Psoas muscle (tissue), 8 donors: ENCODE measurements around the gene TLK1. TPM values are rescaled to one million over a fixed set of nuclear protein-coding genes. Genes with fewer than 3 reads are reported as not detected.

Experiments
- ATAC-seq, 4 donors: fragments of 200-7000 bp; cut with Tn5 transposase; one replicate each; pipeline ENCODE4 v1.9.1; 2020; ENCODE audit warnings: moderate library complexity in 3 of 4, mild to moderate bottlenecking in 2 of 4
- DNase-seq, 2 donors: peaks; one replicate each; pipeline ENCODE4 v3.0.0-alpha.2; 2020
- H3K27ac ChIP-seq: fragments of 200-600 bp; one replicate; pipeline ENCODE4 v1.8.0; 2022
- H3K27me3 ChIP-seq, 3 donors: fragments of 200-600 bp in 1 of 3; one replicate each; pipeline versions ENCODE4 v1.6.1 to v1.8.0; 2013 to 2022; ENCODE audit warnings: low read length in 2 of 3, mild to moderate bottlenecking in 2 of 3, moderate library complexity in 1 of 3; ENCODE audit not compliant: insufficient read depth in 3 of 3
- H3K36me3 ChIP-seq, 2 donors: fragments of 200-600 bp in 1 of 2; one replicate each; pipeline versions ENCODE4 v1.6.1 to v1.8.0; 2013 to 2022; ENCODE audit warnings: low read depth in 1 of 2, mild to moderate bottlenecking in 1 of 2, moderate library complexity in 1 of 2; ENCODE audit not compliant: insufficient read depth in 1 of 2
- H3K4me1 ChIP-seq: fragments of 200-600 bp; one replicate; pipeline ENCODE4 v1.8.0; 2022
- H3K4me3 ChIP-seq: fragments of 200-600 bp; one replicate; pipeline ENCODE4 v1.8.0; 2022; ENCODE audit warnings: mild to moderate bottlenecking
- H3K9me3 ChIP-seq: fragments of 200-600 bp; one replicate; pipeline ENCODE4 v1.8.0; 2022
- CTCF ChIP-seq: fragments of 200-600 bp; IDR thresholded peaks from one replicate; pipeline ENCODE4 v1.8.0; 2022; ENCODE audit warnings: antibody characterized with exemption
- WGBS, 3 donors: extraction: QIAGEN DNeasy Blood & Tissue Kit; methylation state at CpG; one replicate each; pipeline versions ENCODE4 v1.1.6 to v1.1.7; 2013; 5-methylcytosine and 5-hydroxymethylcytosine counted together
- intact Hi-C, 2 donors: fragments of 100-400 bp; cut with DNase I; formaldehyde crosslinking; loops; one replicate each; pipeline versions ENCODE4 v1.11.0 to v1.14.2; 2022
- polyA plus RNA-seq, 3 donors: library from polyadenylated mRNA; stranded (reverse); fragments of 200-250 nt; gene quantifications; one replicate each; pipeline ENCODE4 v1.2.3, GENCODE V29; 2013
- total RNA-seq, 4 donors: library from RNA; stranded (reverse); fragmentation: NEBNext Ultra II Directional in 2 of 4; extraction: Animal tissue kit (Norgen Biotek cat#: 25700) in 2 of 4; gene quantifications; one replicate each; pipeline versions ENCODE4 v1.2.1 to v1.2.4, GENCODE V29; 2021 to 2023
- donor health status: healthy with polysubstance abuse.
- donor health status: DM: no; HTN: no; CAD: no; lungs with moderate emphysema.
- donor health status: Bipolar disorder and iron deficiency.
- donor health status: healthy.
- donor health status: DM: yes; HTN: yes; CAD: no.
- donor health status: DM: no; HTN: no; CAD: no.
- donor health status: DM: no; HTN: no; CAD: no.
- donor health status: DM: yes; HTN: yes; CAD: no.

The TLK1 gene
- total and polyA plus RNA-seq, 7 donors = 4.4 to 22.2 (median 17.5) TPM

GRCh38 chr2:171205551-171205950 is 44.9 kb upstream of the TLK1 start:
- Histone ChIP-seq H3K27ac (no peak overlapping the region), H3K9me3 (no peaks in the 10 kb centered on the region), H3K4me3 (no peak overlapping the region), H3K4me1 (no peaks in the 10 kb centered on the region), H3K27me3 (no peaks in the 10 kb centered on the region), H3K36me3 (no peaks in the 10 kb centered on the region)
- DNase-seq = no peak
- no peak for ATAC-seq
- no peak for TF ChIP-seq CTCF
- intact Hi-C loops = no loop called here
- 84 to 89% (median 88%) methylated on average over 2 of the region's 2 CpGs for WGBS, 3 donors

- intact Hi-C loops = no loop called here
- Histone ChIP-seq H3K4me1 (no peaks in the 10 kb centered on the region), H3K36me3 (no peaks in the 10 kb centered on the region), H3K27ac (no peak overlapping the region), H3K9me3 (no peaks in the 10 kb centered on the region), H3K27me3 (no peaks in the 10 kb centered on the region), H3K4me3 (no peak overlapping the region)
- no peak for DNase-seq
- 84 to 93% (median 88%) methylated on average over 4 of the region's 4 CpGs for WGBS, 3 donors
- TF ChIP-seq CTCF = no peak
- no peak for ATAC-seq
Measured at GRCh38 chr2:171201767-171202166, 41.1 kb upstream of the TLK1 start.

GRCh38 chr2:171201271-171201670 is 40.6 kb upstream of the TLK1 start:
- Histone ChIP-seq H3K9me3 (no peaks in the 10 kb centered on the region), H3K27ac (no peak overlapping the region), H3K36me3 (no peaks in the 10 kb centered on the region), H3K4me1 (no peaks in the 10 kb centered on the region), H3K4me3 (no peak overlapping the region), H3K27me3 (no peaks in the 10 kb centered on the region)
- ATAC-seq (no peak), DNase-seq (no peak)
- intact Hi-C loops = no loop called here
- 81 to 85% (median 83%) methylated on average over 1 of the region's 1 CpG for WGBS, 3 donors
- TF ChIP-seq CTCF = no peak

GRCh38 chr2:171200469-171200868 is 39.8 kb upstream of the TLK1 start:
- Histone ChIP-seq H3K4me3 (no peak overlapping the region), H3K4me1 (no peaks in the 10 kb centered on the region), H3K36me3 (no peaks in the 10 kb centered on the region), H3K27me3 (no peaks in the 10 kb centered on the region), H3K27ac (no peak overlapping the region), H3K9me3 (no peaks in the 10 kb centered on the region)
- 93 to 100% (median 97%) methylated on average over 1 of the region's 1 CpG for WGBS, 3 donors
- ATAC-seq = no peak
- no peak for DNase-seq
- intact Hi-C loops = no loop called here
- no peak for TF ChIP-seq CTCF

- Histone ChIP-seq H3K36me3 (no peaks in the 10 kb centered on the region), H3K27me3 (no peaks in the 10 kb centered on the region), H3K4me3 (no peak overlapping the region), H3K9me3 (no peaks in the 10 kb centered on the region), H3K27ac (no peak overlapping the region), H3K4me1 (no peaks in the 10 kb centered on the region)
- ATAC-seq = no peak
- 93 to 98% (median 95%) methylated on average over 4 of the region's 4 CpGs for WGBS, 3 donors
- no peak for TF ChIP-seq CTCF
- no peak for DNase-seq
- intact Hi-C loops = no loop called here
Measured at GRCh38 chr2:171191021-171191420, 30.3 kb upstream of the TLK1 start.
